ENCODE data around the gene PEX5. TPM values are rescaled to one million over a fixed set of nuclear protein-coding genes. Genes with fewer than 3 reads are reported as not detected.

Gene PEX5
- total RNA-seq, 1 experiment from 2014 or later = 22.1 TPM

- DNase-seq (ENCODE audit: low read depth) = no peak
These were observed 30.5 kb upstream of the PEX5 start for GRCh38 chr12:7158781-7159609.

GRCh38 chr12:7160183-7160582 is 29.3 kb upstream of the PEX5 start:
- no peak for DNase-seq (ENCODE audit: low read depth)

DNA sequence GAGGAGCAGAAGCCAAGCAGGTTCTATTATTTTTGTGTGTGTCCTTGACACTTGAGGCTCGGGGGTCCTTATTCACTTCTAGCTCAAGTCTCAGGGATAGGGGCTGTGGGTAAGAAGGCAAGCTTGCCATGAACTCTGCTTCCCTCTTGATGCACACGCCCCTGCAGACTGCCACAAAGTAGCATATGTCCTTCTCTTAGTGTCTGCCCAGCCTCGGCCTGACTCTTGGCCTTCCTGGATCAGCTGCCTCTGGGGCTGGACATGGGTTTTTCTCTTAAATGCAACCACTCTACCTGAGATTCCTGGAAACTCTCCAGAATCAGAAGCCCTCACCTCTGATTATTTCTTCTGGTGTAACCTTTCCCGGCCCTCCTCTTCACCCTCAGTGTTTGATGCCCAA is 28.2 kb upstream of the PEX5 start:
- DNase-seq (ENCODE audit: low read depth) = no peak

- no peak for DNase-seq (ENCODE audit: low read depth)
These were observed 27.7 kb upstream of the PEX5 start for GRCh38 chr12:7161811-7162210.

- DNase-seq (ENCODE audit: low read depth) = no peak
These were observed 26.8 kb upstream of the PEX5 start for GRCh38 chr12:7162691-7163114.

DNA sequence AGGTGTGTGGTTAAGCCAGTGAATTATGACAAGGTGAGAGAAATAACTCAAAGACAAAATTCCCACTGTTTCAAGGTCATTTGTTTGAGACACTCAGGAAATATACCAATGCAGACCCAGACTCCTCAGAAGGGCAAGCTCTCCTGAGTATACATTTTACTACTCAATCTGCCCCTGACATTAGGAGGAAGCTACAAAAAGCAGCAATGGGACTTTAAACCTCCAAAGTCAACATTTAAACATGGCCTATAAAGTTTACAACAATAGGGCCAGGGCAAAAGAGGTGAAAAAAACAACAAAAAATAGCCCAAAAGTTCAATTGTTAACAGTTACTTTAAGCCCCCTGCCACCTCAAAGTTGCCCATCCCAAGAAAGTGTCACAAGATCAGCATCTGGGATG is 19.5 kb upstream of the PEX5 start:
- no peak for DNase-seq (ENCODE audit: low read depth)

DNA sequence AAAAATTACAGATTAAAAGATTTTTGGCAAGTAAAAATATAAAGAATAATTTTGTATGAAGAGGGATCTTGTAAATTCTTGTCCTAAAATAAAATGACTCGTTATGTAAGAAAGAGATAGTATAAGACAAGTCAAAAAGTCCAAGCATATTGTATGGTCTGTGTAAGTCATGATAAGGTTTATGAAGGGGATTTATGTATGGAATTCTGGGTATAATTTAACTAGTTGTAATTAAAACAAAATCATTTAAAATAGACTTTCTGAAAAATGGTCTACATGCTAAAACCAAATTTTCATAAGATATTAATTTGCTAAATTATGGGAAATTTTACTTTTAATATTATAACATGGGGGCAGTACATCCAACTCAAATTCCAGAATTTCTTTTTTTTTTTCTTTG is 17.6 kb upstream of the PEX5 start:
- DNase-seq (ENCODE audit: low read depth) = no peak

DNA sequence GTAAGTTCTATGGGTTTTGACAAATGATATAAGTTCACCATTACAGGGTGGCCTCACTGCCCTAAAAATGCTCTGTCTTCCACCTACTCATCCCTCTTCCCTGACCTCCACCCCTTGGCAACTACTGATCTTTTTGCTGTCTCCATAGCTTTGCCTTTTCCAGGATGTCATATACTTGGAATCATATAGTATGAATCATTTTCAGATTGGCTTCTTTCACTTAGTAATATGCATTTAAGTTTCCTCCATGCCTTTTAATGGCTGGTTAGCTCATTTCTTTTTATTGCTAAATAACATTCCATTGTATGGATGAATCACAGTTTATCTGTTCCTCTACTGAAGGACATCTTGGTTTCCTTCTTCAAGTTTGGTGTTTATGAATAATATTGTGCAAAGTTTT is 14.0 kb upstream of the PEX5 start:
- DNase-seq (ENCODE audit: low read depth) = peak; percentile 36

DNA sequence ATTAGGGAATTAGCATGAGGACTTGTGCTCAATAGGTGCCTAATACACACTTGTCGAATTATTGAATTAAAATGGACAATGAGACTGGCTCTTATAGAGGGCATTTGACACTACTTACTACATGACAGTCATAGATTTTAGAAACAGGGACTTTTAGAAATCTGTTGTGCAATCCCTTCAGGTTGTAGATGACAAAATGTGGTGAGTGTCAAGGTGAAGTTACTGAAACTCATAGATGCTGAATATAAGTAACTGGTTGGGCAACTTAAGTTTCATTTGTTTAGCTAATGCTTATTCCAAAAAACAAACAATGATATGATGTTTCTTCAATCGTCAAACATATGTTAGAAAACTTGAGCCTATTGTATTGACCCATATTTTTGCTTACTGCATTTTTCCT is 12.9 kb upstream of the PEX5 start:
- DNase-seq (ENCODE audit: low read depth) = no peak

- DNase-seq (ENCODE audit: low read depth) = no peak
These were observed 11.0 kb upstream of the PEX5 start for GRCh38 chr12:7178481-7178880.

DNA sequence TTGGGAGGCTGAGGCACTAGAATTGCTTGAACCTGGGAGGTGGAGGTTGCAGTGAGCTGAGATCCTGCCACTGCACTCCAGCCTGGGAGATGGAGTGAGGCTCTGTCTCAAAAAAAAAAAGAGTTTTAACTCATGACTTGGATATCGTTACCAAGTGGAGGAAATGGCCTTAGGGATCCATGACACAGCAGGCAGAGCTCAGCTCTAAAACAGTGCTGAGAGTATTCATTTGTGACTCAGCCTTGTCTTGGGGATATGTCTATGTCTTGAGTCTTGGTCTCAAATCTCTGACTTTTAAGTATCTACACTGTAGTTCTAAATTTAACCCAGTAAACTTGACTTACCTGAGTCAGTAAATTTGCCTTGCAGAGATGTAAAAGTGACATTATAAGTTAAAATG is 8.8 kb upstream of the PEX5 start:
- DNase-seq (ENCODE audit: low read depth) = peak; percentile 40

- DNase-seq (ENCODE audit: low read depth) = peak; percentile 3
These were observed 3.4 kb upstream of the PEX5 start for GRCh38 chr12:7186058-7186457.

DNA sequence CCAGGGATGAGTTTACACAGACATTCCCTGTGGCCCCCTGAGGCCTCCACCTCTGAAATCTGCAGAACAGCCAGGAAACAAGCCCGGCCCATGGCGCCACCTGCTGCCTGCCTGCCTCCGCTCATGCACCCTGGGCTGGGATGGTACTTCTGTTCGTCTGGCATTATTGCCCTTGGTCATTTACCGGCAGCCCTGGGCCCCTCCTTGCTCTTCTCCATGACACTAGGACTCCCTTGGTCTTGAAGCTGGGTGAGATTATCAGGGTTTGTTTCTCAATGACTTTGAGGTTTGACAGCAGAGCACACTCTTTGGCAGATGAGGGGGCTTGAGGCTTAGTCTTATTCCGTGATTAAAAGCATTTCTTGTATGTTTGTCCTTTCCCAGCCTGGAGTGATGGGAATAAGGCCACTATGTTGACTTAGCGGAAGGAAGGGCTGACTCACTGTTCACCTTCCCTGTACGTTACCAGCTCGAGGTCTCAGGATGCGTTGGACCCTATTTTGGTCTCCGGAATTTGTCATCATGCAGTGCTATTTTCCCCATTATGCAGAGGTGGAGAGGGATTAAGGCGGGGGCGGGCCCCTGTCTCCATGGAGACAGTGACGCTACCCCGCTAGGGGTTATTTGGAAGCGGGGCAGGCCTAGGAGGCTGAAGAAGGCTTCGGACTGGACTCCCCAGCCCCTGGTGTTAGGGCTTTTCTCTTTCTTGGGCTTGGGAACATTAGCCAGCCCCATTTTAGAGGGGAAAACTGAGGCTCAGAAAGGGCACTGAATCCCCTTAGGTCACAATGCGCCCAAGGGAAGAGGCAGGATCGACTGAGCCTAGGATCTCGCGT is 706 bp upstream of the PEX5 start:
- DNase-seq (ENCODE audit: low read depth) = peak; percentile 94

DNA sequence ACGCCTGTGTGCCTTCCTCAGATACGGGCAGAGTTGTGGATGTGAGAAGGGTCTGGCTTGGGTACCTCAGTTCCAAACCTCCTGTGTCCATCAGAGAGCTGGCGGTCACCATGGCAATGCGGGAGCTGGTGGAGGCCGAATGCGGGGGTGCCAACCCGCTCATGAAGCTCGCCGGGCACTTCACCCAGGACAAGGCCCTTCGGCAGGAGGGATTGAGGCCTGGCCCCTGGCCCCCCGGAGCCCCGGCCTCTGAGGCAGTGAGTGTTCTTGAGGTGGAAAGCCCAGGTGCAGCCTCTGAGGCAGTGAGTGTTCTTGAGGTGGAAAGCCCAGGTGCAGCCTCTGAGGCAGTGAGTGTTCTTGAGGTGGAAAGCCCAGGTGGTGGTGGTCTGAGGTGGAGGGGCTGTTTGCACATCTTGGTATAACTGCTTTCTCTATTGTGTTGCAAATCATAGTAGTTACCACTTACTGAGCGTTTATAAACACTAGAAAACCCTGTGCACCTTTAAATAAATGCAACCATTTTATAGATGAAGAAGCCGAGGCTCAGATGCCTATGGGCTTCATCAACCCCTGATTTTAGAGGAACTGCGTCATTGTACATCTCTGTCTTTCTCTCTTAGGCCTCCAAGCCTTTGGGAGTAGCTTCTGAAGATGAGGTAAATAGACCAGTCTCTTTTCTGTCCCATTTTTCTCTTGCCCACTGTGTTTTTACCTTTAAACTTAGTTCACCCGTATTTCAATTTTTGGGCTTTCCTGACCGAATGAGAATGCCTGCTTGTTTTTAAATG is 976 bp downstream of the PEX5 start:
- peak; percentile 6 for DNase-seq (ENCODE audit: low read depth)

DNA sequence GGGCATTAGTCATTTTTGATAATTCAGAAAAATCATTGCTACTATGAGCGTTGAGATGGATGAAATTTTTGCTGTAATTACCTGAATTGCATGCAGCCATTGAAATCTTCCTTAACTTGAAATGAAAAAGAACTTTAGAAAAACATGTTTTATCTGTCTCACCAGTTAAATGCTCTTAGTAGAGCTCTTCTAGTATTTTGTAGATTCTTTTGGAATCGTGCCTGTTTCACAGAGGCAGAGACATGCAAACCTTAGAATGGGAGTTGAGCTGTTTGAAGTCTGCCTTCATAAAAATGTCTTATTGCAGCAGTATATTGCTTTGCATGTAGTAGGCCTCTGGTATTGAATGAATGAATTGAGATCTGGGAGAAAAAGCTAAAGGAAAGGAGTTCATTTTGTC is 4.2 kb downstream of the PEX5 start:
- DNase-seq (ENCODE audit: low read depth) = no peak

DNA sequence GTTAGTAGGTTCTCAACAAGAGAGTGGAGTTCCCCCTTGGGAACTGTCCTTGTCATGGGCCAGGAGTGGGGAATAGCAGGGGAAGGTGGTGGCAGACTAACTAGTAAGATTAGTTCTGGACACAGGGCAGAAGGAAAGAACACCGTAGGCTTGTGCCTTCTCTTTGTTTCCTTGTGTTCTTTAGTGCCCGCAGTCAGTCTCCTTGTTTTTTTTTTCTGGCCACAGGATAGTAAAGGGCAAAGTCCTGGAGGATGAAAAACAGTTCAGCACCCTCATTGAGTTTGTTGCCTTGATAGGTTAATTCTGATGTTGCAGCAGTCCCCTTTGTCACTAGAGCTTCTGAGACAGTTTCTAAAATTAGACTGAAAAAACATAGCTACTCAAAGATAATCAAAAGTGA is 8.4 kb downstream of the PEX5 start:
- no peak for DNase-seq (ENCODE audit: low read depth)

GRCh38 chr12:7203109-7203508 is 13.6 kb downstream of the PEX5 start:
- no peak for DNase-seq (ENCODE audit: low read depth)

- no peak for DNase-seq (ENCODE audit: low read depth)
These were observed 15.6 kb downstream of the PEX5 start for GRCh38 chr12:7205091-7205490.

DNA sequence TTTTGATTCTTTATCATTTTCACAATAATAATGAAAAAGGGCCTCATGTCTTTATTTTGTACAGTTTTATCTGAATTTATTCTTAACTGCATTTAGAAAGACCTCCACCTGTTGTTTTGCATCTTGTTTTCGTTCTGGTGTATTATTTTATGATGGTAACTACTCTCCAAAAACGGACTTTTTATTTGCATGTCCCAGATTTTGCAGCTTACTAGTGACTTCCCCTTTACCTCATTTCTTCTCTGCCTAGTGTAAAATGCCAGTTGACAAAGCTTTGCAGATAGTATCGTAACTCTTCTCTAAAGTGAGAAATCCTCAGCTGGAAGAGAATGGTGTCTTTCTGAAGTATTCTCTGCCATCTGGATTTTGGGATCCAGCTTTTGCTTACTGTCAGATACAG is 17.2 kb downstream of the PEX5 start:
- DNase-seq (ENCODE audit: low read depth) = no peak

DNA sequence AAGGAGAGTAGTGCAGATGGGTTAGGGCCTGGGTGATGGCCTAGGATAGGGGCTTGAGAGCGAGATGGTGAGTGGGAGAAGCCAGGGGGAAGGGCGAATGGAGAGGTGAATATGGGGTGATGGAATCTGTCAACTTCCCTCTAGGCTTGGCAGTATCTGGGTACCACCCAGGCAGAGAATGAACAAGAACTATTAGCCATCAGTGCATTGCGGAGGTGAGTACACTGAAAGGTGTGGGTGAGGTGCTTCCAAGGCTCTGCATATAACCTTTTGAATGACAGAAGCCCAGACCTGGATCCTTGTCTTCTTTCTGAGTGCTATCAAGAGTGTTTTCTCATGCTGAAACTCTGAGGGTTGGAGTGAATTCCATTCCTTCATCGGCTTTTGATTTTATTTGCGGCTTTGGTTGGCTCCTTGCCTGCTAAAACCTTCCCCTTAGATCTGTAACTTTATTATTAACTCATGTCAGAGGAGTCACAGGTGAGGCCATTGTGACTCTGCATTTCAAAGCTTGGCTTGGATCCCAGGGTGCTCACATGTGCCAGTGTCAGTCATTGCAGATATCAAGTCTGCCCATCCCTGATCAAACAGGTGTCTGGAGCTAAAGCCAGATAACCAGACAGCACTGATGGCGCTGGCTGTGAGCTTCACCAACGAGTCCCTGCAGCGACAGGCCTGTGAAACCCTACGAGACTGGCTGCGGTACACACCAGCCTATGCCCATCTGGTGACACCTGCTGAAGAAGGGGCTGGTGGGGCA is 18.6 kb downstream of the PEX5 start:
- no peak for DNase-seq (ENCODE audit: low read depth)

- no peak for DNase-seq (ENCODE audit: low read depth)
These were observed 20.5 kb downstream of the PEX5 start for GRCh38 chr12:7209958-7210357.
